GM21381 (cell line): ENCODE data around the gene NDEL1.

ENCODE experiments used
- ATAC-seq: cut with Tn5 transposase; IDR thresholded peaks from one replicate; pipeline ENCODE4 v1.9.1; 2021; ENCODE audit warnings: mild to moderate bottlenecking, moderate library complexity; ENCODE audit not compliant: unreplicated experiment

NDEL1 gene

GRCh38 chr17:8413938-8414337 lies 21.7 kb upstream of the NDEL1 start:
- ATAC-seq, result no peak

- no peak for ATAC-seq
These were observed 17.9 kb upstream of the NDEL1 start for GRCh38 chr17:8417806-8418205.

- no peak for ATAC-seq
These were observed 17.2 kb upstream of the NDEL1 start for GRCh38 chr17:8418471-8418870.

- no peak for ATAC-seq
These were observed 16.4 kb upstream of the NDEL1 start for GRCh38 chr17:8419305-8419704.

- no peak for ATAC-seq
These were observed 15.4 kb upstream of the NDEL1 start for GRCh38 chr17:8420041-8420934.

GRCh38 chr17:8421571-8421970 lies 14.1 kb upstream of the NDEL1 start:
- no peak for ATAC-seq

- ATAC-seq, result no peak
These were observed 9.5 kb upstream of the NDEL1 start for GRCh38 chr17:8426094-8426720.

- ATAC-seq, result no peak
These were observed 8.9 kb upstream of the NDEL1 start for GRCh38 chr17:8426802-8427201.

- ATAC-seq, result no peak
These were observed 4.7 kb upstream of the NDEL1 start for GRCh38 chr17:8430966-8431365.

- ATAC-seq, result peak; percentile 42
These were observed 622 bp downstream of the NDEL1 start for GRCh38 chr17:8436169-8436843.

GRCh38 chr17:8436844-8437171 lies 1.1 kb downstream of the NDEL1 start:
- ATAC-seq, result no peak

GRCh38 chr17:8438441-8438840 lies 2.8 kb downstream of the NDEL1 start:
- ATAC-seq, result no peak

GRCh38 chr17:8439681-8440080 lies 4.0 kb downstream of the NDEL1 start:
- no peak for ATAC-seq

- no peak for ATAC-seq
These were observed 6.0 kb downstream of the NDEL1 start for GRCh38 chr17:8441690-8442089.

- no peak for ATAC-seq
These were observed 6.6 kb downstream of the NDEL1 start for GRCh38 chr17:8442310-8442709.

- ATAC-seq, result no peak
These were observed 8.1 kb downstream of the NDEL1 start for GRCh38 chr17:8443756-8444155.

GRCh38 chr17:8444494-8444893 lies 8.8 kb downstream of the NDEL1 start:
- no peak for ATAC-seq

GRCh38 chr17:8445536-8445935 lies 9.9 kb downstream of the NDEL1 start:
- ATAC-seq, result no peak

- no peak for ATAC-seq
These were observed 12.1 kb downstream of the NDEL1 start for GRCh38 chr17:8447799-8448198.

GRCh38 chr17:8448310-8448709 lies 12.6 kb downstream of the NDEL1 start:
- no peak for ATAC-seq

GRCh38 chr17:8451933-8452614 lies 16.4 kb downstream of the NDEL1 start:
- ATAC-seq, result no peak
